Measurements from ENCODE around the gene TRIM4. TPM values are rescaled to one million over a fixed set of nuclear protein-coding genes. Genes with fewer than 3 reads are reported as not detected.
"Not testable (repeated sequence)": the region's sequence is repeated elsewhere in the genome, so short reads cannot be mapped to it uniquely, and the experiment has no call there.

TRIM4 gene
- total RNA-seq, 1 donor from 2014 or later: 18.7 TPM

GRCh38 chr7:99947608-99948007 is 28.3 kb upstream of the TRIM4 start:
- DNase-seq (ENCODE audit: low read depth): no peak
- TF ChIP-seq CTCF (conservative IDR thresholded peaks at IDR 0.05; ENCODE audit: low read depth, low read length): no peak
- no peak overlapping the region for H3K4me3 ChIP-seq (ENCODE audit: low read depth, low read length)

GRCh38 chr7:99944497-99945070 is 25.3 kb upstream of the TRIM4 start:
- H3K4me3 ChIP-seq (ENCODE audit: low read depth, low read length): no peak overlapping the region
- no peak for DNase-seq (ENCODE audit: low read depth)
- TF ChIP-seq CTCF (conservative IDR thresholded peaks at IDR 0.05; ENCODE audit: low read depth, low read length): no peak

GRCh38 chr7:99943641-99944496 is 24.5 kb upstream of the TRIM4 start:
- H3K4me3 ChIP-seq (ENCODE audit: low read depth, low read length): no peak overlapping the region
- TF ChIP-seq CTCF (conservative IDR thresholded peaks at IDR 0.05; ENCODE audit: low read depth, low read length): no peak
- no peak for DNase-seq (ENCODE audit: low read depth)

GRCh38 chr7:99938296-99938695 is 19.0 kb upstream of the TRIM4 start:
- H3K4me3 ChIP-seq (ENCODE audit: low read depth, low read length): no peak overlapping the region
- DNase-seq (ENCODE audit: low read depth): no peak
- TF ChIP-seq CTCF (conservative IDR thresholded peaks at IDR 0.05; ENCODE audit: low read depth, low read length): no peak

- H3K4me3 ChIP-seq (ENCODE audit: low read depth, low read length); DNase-seq (ENCODE audit: low read depth): not testable (repeated sequence)
Measured at GRCh38 chr7:99935009-99935408, 15.7 kb upstream of the TRIM4 start.

GRCh38 chr7:99930376-99930775 is 11.0 kb upstream of the TRIM4 start:
- H3K4me3 ChIP-seq (ENCODE audit: low read depth, low read length): no peak overlapping the region
- TF ChIP-seq CTCF (conservative IDR thresholded peaks at IDR 0.05; ENCODE audit: low read depth, low read length): no peak
- DNase-seq (ENCODE audit: low read depth): no peak

GRCh38 chr7:99929730-99930053 is 10.4 kb upstream of the TRIM4 start:
- no peak for TF ChIP-seq CTCF (conservative IDR thresholded peaks at IDR 0.05; ENCODE audit: low read depth, low read length)
- no peak for DNase-seq (ENCODE audit: low read depth)
- peak overlapping the region; percentile 42 for H3K4me3 ChIP-seq (ENCODE audit: low read depth, low read length)

Measured in epithelial cell of proximal tubule (primary cell).